ENCODE results near the gene CCT8. TPM values are rescaled to one million over a fixed set of nuclear protein-coding genes. Genes with fewer than 3 reads are reported as not detected.

CCT8 gene
- total and polyA plus RNA-seq, 2 of the 8 experiments (the other 6 are each of a cell fraction or from before 2014, with no cell fraction given): 151 to 319 TPM

DNA sequence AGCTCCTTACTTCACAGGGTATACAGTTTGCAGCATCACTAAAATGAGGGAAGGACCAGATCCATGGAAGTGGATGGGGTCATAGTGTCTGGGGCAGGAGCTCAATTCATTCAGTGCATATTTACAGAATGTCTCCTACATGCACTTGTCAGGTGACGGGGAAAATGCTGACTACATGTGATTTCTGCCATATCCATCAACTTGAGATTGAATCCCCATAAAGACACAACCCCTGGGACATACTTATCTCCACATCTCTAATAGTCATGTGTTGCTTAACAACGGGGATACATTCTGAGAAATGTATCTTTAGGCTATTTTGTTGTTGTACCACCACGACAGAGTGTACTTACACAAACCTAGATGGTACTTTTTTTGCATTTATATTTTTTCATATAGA is 66.3 kb downstream of the CCT8 start (continued):
- no peak for TF ChIP-seq KDM1A (IDR thresholded peaks at IDR 0.05; ENCODE audit: borderline replicate concordance, low read length)

Other genes starting within 250 kb of the CCT8 start
- gene LTN1, start 80.8 kb downstream of the CCT8 start, total RNA-seq (2021; fragmentation: NEBNext Ultra II Directional; extraction: Animal tissue kit (Norgen Biotek cat#: 25700)): 21.5 and 23.5 TPM in 2 replicates
- gene LTN1, start 80.8 kb downstream of the CCT8 start, polyA plus RNA-seq (2011; rRNA removed): 2.6 and 3.2 TPM in 2 replicates
- gene RWDD2B, start 54.3 kb downstream of the CCT8 start, total RNA-seq (2021; fragmentation: NEBNext Ultra II Directional; extraction: Animal tissue kit (Norgen Biotek cat#: 25700)): not detected in 2 replicates
- 1.6 and 2.0 TPM in 2 replicates for gene RWDD2B, start 54.3 kb downstream of the CCT8 start, polyA plus RNA-seq (2011; rRNA removed)
- gene USP16, start 49.0 kb downstream of the CCT8 start, total RNA-seq (2021; fragmentation: NEBNext Ultra II Directional; extraction: Animal tissue kit (Norgen Biotek cat#: 25700)): 19.1 and 19.9 TPM in 2 replicates
- gene USP16, start 49.0 kb downstream of the CCT8 start, polyA plus RNA-seq (2011; rRNA removed): 1.8 and 3.4 TPM in 2 replicates
- gene MAP3K7CL, start 57.0 kb upstream of the CCT8 start, total RNA-seq (2021; fragmentation: NEBNext Ultra II Directional; extraction: Animal tissue kit (Norgen Biotek cat#: 25700)): not detected in 2 replicates
- 0.08 TPM in 1 of 2 replicates, not detected in the other for gene MAP3K7CL, start 57.0 kb upstream of the CCT8 start, polyA plus RNA-seq (2011; rRNA removed)
- gene BACH1, start 225.3 kb upstream of the CCT8 start, total RNA-seq (2021; fragmentation: NEBNext Ultra II Directional; extraction: Animal tissue kit (Norgen Biotek cat#: 25700)): 50.7 and 57.1 TPM in 2 replicates
- gene BACH1, start 225.3 kb upstream of the CCT8 start, polyA plus RNA-seq (2011; rRNA removed): 6.0 and 6.9 TPM in 2 replicates